ES-I3 (cell line): Measurements from ENCODE around the gene ESRRG.
A peak's percentile ranks its signal among the peaks of the same experiment; 100 is the strongest.

Experiments
- H3K36me3 ChIP-seq: 2 replicates; pipeline ENCODE4 v1.6.1; 2013; ENCODE audit warnings: mild to moderate bottlenecking, low read length, control low read depth, moderate library complexity; ENCODE audit not compliant: insufficient read depth
- H3K4me1 ChIP-seq: 2 replicates; pipeline ENCODE4 v1.6.1; 2013; ENCODE audit warnings: mild to moderate bottlenecking, control low read depth, low read length; ENCODE audit not compliant: insufficient read depth
- H3K9ac ChIP-seq: 2 replicates; pipeline ENCODE4 v1.6.1; 2013; ENCODE audit warnings: low read depth, mild to moderate bottlenecking, low read length, moderate library complexity
- H3K9me3 ChIP-seq: 2 replicates; pipeline ENCODE4 v1.6.1; 2013; ENCODE audit warnings: mild to moderate bottlenecking, low read length, moderate library complexity; ENCODE audit not compliant: control insufficient read depth, insufficient read depth

ESRRG gene

GRCh38 chr1:216686860-216687766 lies 36.1 kb downstream of the ESRRG start:
- H3K4me1 ChIP-seq = peaks cover 14% of the 10 kb centered on the region; the same call in 1 of the 2 replicates
- peak overlapping the region; percentile 35; the same call in 1 of the 2 replicates for H3K9ac ChIP-seq
- H3K36me3 ChIP-seq = no peaks in the 10 kb centered on the region
- no peaks in the 10 kb centered on the region for H3K9me3 ChIP-seq

- H3K9me3 ChIP-seq = no peaks in the 10 kb centered on the region
- H3K9ac ChIP-seq = no peak overlapping the region
- H3K4me1 ChIP-seq = peaks cover 14% of the 10 kb centered on the region; the same call in 1 of the 2 replicates
- no peaks in the 10 kb centered on the region for H3K36me3 ChIP-seq
Measured at GRCh38 chr1:216682752-216683151, 40.5 kb downstream of the ESRRG start.

GRCh38 chr1:216679108-216679507 lies 44.1 kb downstream of the ESRRG start:
- H3K9me3 ChIP-seq = no peaks in the 10 kb centered on the region
- no peaks in the 10 kb centered on the region for H3K36me3 ChIP-seq
- H3K4me1 ChIP-seq = no peaks in the 10 kb centered on the region
- H3K9ac ChIP-seq = no peak overlapping the region

- no peaks in the 10 kb centered on the region for H3K36me3 ChIP-seq
- H3K9ac ChIP-seq = no peak overlapping the region; the same call in 1 of the 2 replicates
- H3K9me3 ChIP-seq = no peaks in the 10 kb centered on the region
- no peaks in the 10 kb centered on the region for H3K4me1 ChIP-seq
Measured at GRCh38 chr1:216670118-216670883, 52.9 kb downstream of the ESRRG start.

- H3K9ac ChIP-seq = no peak overlapping the region
- no peaks in the 10 kb centered on the region for H3K36me3 ChIP-seq
- H3K4me1 ChIP-seq = no peaks in the 10 kb centered on the region
- H3K9me3 ChIP-seq = no peaks in the 10 kb centered on the region
Measured at GRCh38 chr1:216666441-216666840, 56.8 kb downstream of the ESRRG start.

- no peaks in the 10 kb centered on the region for H3K9me3 ChIP-seq
- no peaks in the 10 kb centered on the region for H3K36me3 ChIP-seq
- H3K4me1 ChIP-seq = no peaks in the 10 kb centered on the region
- no peak overlapping the region for H3K9ac ChIP-seq
Measured at GRCh38 chr1:216665856-216666255, 57.4 kb downstream of the ESRRG start.

GRCh38 chr1:216665406-216665805 lies 57.8 kb downstream of the ESRRG start:
- Histone ChIP-seq H3K4me1 (no peaks in the 10 kb centered on the region), H3K9ac (no peak overlapping the region), H3K9me3 (no peaks in the 10 kb centered on the region), H3K36me3 (no peaks in the 10 kb centered on the region)

- H3K4me1 ChIP-seq = no peaks in the 10 kb centered on the region
- no peaks in the 10 kb centered on the region for H3K36me3 ChIP-seq
- H3K9ac ChIP-seq = no peak overlapping the region
- H3K9me3 ChIP-seq = no peaks in the 10 kb centered on the region
Measured at GRCh38 chr1:216662681-216663080, 60.5 kb downstream of the ESRRG start.

GRCh38 chr1:216660561-216660960 lies 62.7 kb downstream of the ESRRG start:
- no peaks in the 10 kb centered on the region for H3K36me3 ChIP-seq
- H3K9me3 ChIP-seq = no peaks in the 10 kb centered on the region
- no peaks in the 10 kb centered on the region for H3K4me1 ChIP-seq
- no peak overlapping the region for H3K9ac ChIP-seq

- no peaks in the 10 kb centered on the region for H3K4me1 ChIP-seq
- H3K36me3 ChIP-seq = no peaks in the 10 kb centered on the region
Measured at GRCh38 chr1:216653001-216653400, 70.2 kb downstream of the ESRRG start.

GRCh38 chr1:216651826-216652418 lies 71.3 kb downstream of the ESRRG start:
- Histone ChIP-seq H3K4me1 (no peaks in the 10 kb centered on the region), H3K9ac (no peak overlapping the region), H3K36me3 (no peaks in the 10 kb centered on the region), H3K9me3 (no peaks in the 10 kb centered on the region)

More at GRCh38 chr1:216653001-216653400, 70.2 kb downstream of the ESRRG start:
- Histone ChIP-seq H3K9ac (no peak overlapping the region), H3K9me3 (no peaks in the 10 kb centered on the region)

- no peaks in the 10 kb centered on the region for H3K4me1 ChIP-seq
- H3K9me3 ChIP-seq = no peaks in the 10 kb centered on the region
- H3K36me3 ChIP-seq = no peaks in the 10 kb centered on the region
- no peak overlapping the region for H3K9ac ChIP-seq
Measured at GRCh38 chr1:216643176-216643575, 80.1 kb downstream of the ESRRG start.

GRCh38 chr1:216641669-216642460 lies 81.4 kb downstream of the ESRRG start:
- H3K9ac ChIP-seq = no peak overlapping the region
- no peaks in the 10 kb centered on the region for H3K4me1 ChIP-seq
- H3K9me3 ChIP-seq = no peaks in the 10 kb centered on the region
- H3K36me3 ChIP-seq = no peaks in the 10 kb centered on the region

- H3K4me1 ChIP-seq = no peaks in the 10 kb centered on the region
- no peaks in the 10 kb centered on the region for H3K9me3 ChIP-seq
- H3K9ac ChIP-seq = no peak overlapping the region
- no peaks in the 10 kb centered on the region for H3K36me3 ChIP-seq
Measured at GRCh38 chr1:216640100-216640499, 83.1 kb downstream of the ESRRG start.
